ENCODE results near the gene FIGNL1. TPM values are rescaled to one million over a fixed set of nuclear protein-coding genes. Genes with fewer than 3 reads are reported as not detected.

Gene FIGNL1
- total RNA-seq, 1 experiment from 2014 or later = 28.1 TPM

DNA sequence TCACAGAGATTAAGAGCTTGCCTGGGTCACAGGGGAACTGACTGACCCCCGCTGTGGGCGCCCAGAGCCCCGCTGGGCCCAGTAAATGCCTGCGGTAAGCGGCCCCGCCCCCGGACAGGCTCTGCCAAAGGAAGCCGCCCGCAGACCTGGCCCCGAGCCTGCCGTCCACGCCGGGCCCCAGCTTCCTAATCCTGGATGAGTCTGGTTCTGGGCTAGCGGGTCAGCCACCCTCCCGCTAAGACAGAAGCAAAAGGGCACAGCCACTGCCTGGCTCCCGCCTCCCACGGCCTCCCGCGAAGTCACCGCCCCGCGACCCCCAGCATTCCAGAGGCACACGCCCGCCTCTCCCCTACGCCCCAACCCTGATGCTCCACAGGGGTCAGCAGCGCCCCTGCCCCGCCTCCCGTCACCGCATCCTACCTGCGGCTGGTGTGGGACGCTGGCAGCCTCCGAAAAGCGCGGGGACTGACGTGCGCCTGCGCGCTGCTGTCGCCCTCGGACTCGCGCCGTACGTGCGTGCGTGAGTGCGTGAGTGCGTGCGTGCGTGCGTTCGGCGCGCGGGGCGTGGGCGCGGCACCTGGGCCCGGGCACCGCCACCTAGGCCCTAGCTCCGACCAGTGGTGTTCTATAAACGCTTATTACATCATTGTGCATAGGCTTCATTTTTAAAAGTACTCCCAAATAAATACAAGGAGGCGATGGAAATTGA, at the start of gene FIGNL1 (continued):
- TF ChIP-seq ZNF274 (IDR thresholded peaks at IDR 0.05; ENCODE audit: low read depth, low read length) (no peak), EGR1 (IDR thresholded peaks at IDR 0.05; ENCODE audit: low read depth) (peak; percentile 87), EZH2phosphoT487 (IDR thresholded peaks at IDR 0.05; ENCODE audit: borderline replicate concordance) (no peak), ELF1 (IDR thresholded peaks at IDR 0.05; ENCODE audit: borderline replicate concordance, low read depth) (no peak)

DNA sequence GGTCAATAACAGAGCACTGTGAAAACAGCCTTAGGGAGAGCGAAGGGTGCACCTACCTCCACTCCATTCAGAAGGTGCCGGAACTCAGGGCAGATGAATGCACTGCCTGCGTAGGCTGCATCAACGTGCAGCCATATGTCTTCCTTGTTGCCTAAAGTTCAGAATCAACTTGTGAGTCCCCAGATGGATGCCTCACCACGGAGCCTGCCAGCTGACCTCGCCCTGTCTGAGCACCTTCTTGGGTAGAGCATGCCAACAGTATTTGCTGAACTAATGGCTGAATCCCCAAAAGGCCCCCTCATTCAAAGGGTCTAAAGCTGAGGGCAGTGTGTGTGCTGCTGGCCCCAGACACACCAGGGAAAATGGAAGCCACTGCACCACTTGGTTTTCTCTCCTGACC, 48.9 kb upstream of the FIGNL1 start:
- no peak overlapping the region for H2AFZ ChIP-seq (ENCODE audit: low read depth, low read length, poor library complexity, severe bottlenecking)
- POLR2A ChIA-PET = no interaction called here
- H3K9me3 ChIP-seq (ENCODE audit: control insufficient read depth in 1 of 2, insufficient read depth in 1 of 2, low read depth in 1 of 2, low read length in 2 of 2) = no peaks in the 10 kb centered on the region
- CTCF ChIA-PET = no interaction called here
- H3K9ac ChIP-seq (ENCODE audit: low read length) = no peak overlapping the region
- H3K4me1 ChIP-seq (ENCODE audit: control insufficient read depth in 1 of 2, insufficient read depth in 2 of 2, low read length in 2 of 2) = no peaks in the 10 kb centered on the region
- H3K4me2 ChIP-seq (ENCODE audit: low read length) = no peak overlapping the region
- TF ChIP-seq JUND (IDR thresholded peaks at IDR 0.05) (no peak), EGR1 (IDR thresholded peaks at IDR 0.05; ENCODE audit: low read depth) (no peak), ELF1 (IDR thresholded peaks at IDR 0.05; ENCODE audit: borderline replicate concordance, low read depth) (no peak), CEBPB (IDR thresholded peaks at IDR 0.05; ENCODE audit: low read depth) (no peak), SRF (IDR thresholded peaks at IDR 0.05; ENCODE audit: low read depth) (no peak), POLR2AphosphoS5 (IDR thresholded peaks at IDR 0.05; ENCODE audit: low read depth, low read length) (no peak), SIN3A (IDR thresholded peaks at IDR 0.05; ENCODE audit: low read depth) (no peak)
- TF ChIP-seq, protein P1, sequence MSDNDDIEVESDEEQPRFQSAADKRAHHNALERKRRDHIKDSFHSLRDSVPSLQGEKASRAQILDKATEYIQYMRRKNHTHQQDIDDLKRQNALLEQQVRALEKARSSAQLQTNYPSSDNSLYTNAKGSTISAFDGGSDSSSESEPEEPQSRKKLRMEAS (IDR thresholded peaks at IDR 0.05) = no peak
- TF ChIP-seq, protein P2, sequence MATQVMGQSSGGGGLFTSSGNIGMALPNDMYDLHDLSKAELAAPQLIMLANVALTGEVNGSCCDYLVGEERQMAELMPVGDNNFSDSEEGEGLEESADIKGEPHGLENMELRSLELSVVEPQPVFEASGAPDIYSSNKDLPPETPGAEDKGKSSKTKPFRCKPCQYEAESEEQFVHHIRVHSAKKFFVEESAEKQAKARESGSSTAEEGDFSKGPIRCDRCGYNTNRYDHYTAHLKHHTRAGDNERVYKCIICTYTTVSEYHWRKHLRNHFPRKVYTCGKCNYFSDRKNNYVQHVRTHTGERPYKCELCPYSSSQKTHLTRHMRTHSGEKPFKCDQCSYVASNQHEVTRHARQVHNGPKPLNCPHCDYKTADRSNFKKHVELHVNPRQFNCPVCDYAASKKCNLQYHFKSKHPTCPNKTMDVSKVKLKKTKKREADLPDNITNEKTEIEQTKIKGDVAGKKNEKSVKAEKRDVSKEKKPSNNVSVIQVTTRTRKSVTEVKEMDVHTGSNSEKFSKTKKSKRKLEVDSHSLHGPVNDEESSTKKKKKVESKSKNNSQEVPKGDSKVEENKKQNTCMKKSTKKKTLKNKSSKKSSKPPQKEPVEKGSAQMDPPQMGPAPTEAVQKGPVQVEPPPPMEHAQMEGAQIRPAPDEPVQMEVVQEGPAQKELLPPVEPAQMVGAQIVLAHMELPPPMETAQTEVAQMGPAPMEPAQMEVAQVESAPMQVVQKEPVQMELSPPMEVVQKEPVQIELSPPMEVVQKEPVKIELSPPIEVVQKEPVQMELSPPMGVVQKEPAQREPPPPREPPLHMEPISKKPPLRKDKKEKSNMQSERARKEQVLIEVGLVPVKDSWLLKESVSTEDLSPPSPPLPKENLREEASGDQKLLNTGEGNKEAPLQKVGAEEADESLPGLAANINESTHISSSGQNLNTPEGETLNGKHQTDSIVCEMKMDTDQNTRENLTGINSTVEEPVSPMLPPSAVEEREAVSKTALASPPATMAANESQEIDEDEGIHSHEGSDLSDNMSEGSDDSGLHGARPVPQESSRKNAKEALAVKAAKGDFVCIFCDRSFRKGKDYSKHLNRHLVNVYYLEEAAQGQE (IDR thresholded peaks at IDR 0.05; ENCODE audit: low read depth) = no peak
- TF ChIP-seq, protein P3, sequence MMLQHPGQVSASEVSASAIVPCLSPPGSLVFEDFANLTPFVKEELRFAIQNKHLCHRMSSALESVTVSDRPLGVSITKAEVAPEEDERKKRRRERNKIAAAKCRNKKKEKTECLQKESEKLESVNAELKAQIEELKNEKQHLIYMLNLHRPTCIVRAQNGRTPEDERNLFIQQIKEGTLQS (IDR thresholded peaks at IDR 0.05) = no peak
- TF ChIP-seq, protein P4, sequence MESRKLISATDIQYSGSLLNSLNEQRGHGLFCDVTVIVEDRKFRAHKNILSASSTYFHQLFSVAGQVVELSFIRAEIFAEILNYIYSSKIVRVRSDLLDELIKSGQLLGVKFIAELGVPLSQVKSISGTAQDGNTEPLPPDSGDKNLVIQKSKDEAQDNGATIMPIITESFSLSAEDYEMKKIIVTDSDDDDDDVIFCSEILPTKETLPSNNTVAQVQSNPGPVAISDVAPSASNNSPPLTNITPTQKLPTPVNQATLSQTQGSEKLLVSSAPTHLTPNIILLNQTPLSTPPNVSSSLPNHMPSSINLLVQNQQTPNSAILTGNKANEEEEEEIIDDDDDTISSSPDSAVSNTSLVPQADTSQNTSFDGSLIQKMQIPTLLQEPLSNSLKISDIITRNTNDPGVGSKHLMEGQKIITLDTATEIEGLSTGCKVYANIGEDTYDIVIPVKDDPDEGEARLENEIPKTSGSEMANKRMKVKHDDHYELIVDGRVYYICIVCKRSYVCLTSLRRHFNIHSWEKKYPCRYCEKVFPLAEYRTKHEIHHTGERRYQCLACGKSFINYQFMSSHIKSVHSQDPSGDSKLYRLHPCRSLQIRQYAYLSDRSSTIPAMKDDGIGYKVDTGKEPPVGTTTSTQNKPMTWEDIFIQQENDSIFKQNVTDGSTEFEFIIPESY (IDR thresholded peaks at IDR 0.05; ENCODE audit: extremely low read depth, insufficient replicate concordance, low read length) = no peak
- no peak overlapping the region for H3K27ac ChIP-seq (ENCODE audit: low read depth, low read length)
- H3K36me3 ChIP-seq (ENCODE audit: control insufficient read depth in 1 of 2, insufficient read depth in 2 of 2, low read length in 2 of 2) = no peaks in the 10 kb centered on the region
- ATAC-seq = no peak
- peaks cover 13% of the 10 kb centered on the region; the same call in 1 of the 2 replicates for H3K27me3 ChIP-seq (ENCODE audit: insufficient read depth, low read length)
- H4K20me1 ChIP-seq (ENCODE audit: insufficient read depth) = no peaks in the 10 kb centered on the region
- RAD21 ChIA-PET (ENCODE audit: low non-redundant PET in 1 of 2, low total read pairs in 2 of 2, uncharacterized antibody in 2 of 2, unreplicated experiment in 2 of 2) = no interaction called here
- no peak for DNase-seq (ENCODE audit: low read depth, low spot score)
- H3K79me2 ChIP-seq (ENCODE audit: insufficient read depth, low read length) = no peaks in the 10 kb centered on the region
- no TSS peak for BruUV-seq (replicated peaks)
- intact Hi-C loops (cut with micrococcal nuclease) = no loop called here
- no peak overlapping the region for H3K4me3 ChIP-seq (replicated peaks in 1 of 2; ENCODE audit: low read depth in 1 of 2, low read length in 2 of 2)
- H3K9me2 ChIP-seq (ENCODE audit: insufficient read depth) = no peaks in the 10 kb centered on the region

Data from HCT116 (cell line).